ENCODE results near the gene NCKAP5. TPM values are rescaled to one million over a fixed set of nuclear protein-coding genes. Genes with fewer than 3 reads are reported as not detected.

The NCKAP5 gene
- total and polyA plus RNA-seq, 7 donors: 0.03 to 1.2 (median 0.22) TPM

GRCh38 chr2:132979339-132980093, 588.7 kb downstream of the NCKAP5 start:
- H3K27me3 ChIP-seq (ENCODE audit: insufficient read depth in 3 of 3, low read length in 2 of 3): no peaks in the 10 kb centered on the region
- 79 to 88% (median 82%) methylated on average over 5 of the region's 5 CpGs for WGBS, 3 donors
- DNase-seq: no peak
- intact Hi-C loops (cut with DNase I): no loop called here
- no peak for TF ChIP-seq CTCF (IDR thresholded peaks at IDR 0.05)
- H3K4me1 ChIP-seq: no peaks in the 10 kb centered on the region
- H3K4me3 ChIP-seq: no peak overlapping the region
- H3K9me3 ChIP-seq: no peaks in the 10 kb centered on the region
- H3K27ac ChIP-seq: no peak overlapping the region
- no peaks in the 10 kb centered on the region for H3K36me3 ChIP-seq (ENCODE audit: insufficient read depth in 1 of 2, low read depth in 1 of 2)
- no peak for ATAC-seq

GRCh38 chr2:132978840-132979239, 589.4 kb downstream of the NCKAP5 start:
- no peak for ATAC-seq
- no peak overlapping the region for H3K27ac ChIP-seq
- no peaks in the 10 kb centered on the region for H3K36me3 ChIP-seq (ENCODE audit: insufficient read depth in 1 of 2, low read depth in 1 of 2)
- no peaks in the 10 kb centered on the region for H3K4me1 ChIP-seq
- H3K27me3 ChIP-seq (ENCODE audit: insufficient read depth in 3 of 3, low read length in 2 of 3): no peaks in the 10 kb centered on the region
- WGBS, 3 donors: 73 to 93% (median 78%) methylated on average over 6 of the region's 6 CpGs
- no peak overlapping the region for H3K4me3 ChIP-seq
- no peaks in the 10 kb centered on the region for H3K9me3 ChIP-seq
- no peak for TF ChIP-seq CTCF (IDR thresholded peaks at IDR 0.05)
- intact Hi-C loops (cut with DNase I): no loop called here
- DNase-seq: no peak

- H3K9me3 ChIP-seq: no peaks in the 10 kb centered on the region
- H3K27ac ChIP-seq: no peak overlapping the region
- H3K27me3 ChIP-seq (ENCODE audit: insufficient read depth in 3 of 3, low read length in 2 of 3): no peaks in the 10 kb centered on the region
- no peaks in the 10 kb centered on the region for H3K36me3 ChIP-seq (ENCODE audit: insufficient read depth in 1 of 2, low read depth in 1 of 2)
- no peaks in the 10 kb centered on the region for H3K4me1 ChIP-seq
- intact Hi-C loops (cut with DNase I): no loop called here
- no peak overlapping the region for H3K4me3 ChIP-seq
- WGBS, 3 donors: 49 to 71% (median 53%) methylated on average over 4 of the region's 4 CpGs
- no peak for ATAC-seq
- TF ChIP-seq CTCF (IDR thresholded peaks at IDR 0.05): no peak
- no peak for DNase-seq
Measured at GRCh38 chr2:132977812-132978529, 590.3 kb downstream of the NCKAP5 start.

GRCh38 chr2:132975193-132976105, 592.8 kb downstream of the NCKAP5 start:
- TF ChIP-seq CTCF (IDR thresholded peaks at IDR 0.05): no peak
- intact Hi-C loops (cut with DNase I): no loop called here
- Histone ChIP-seq H3K27me3 (ENCODE audit: insufficient read depth in 3 of 3, low read length in 2 of 3) (no peaks in the 10 kb centered on the region), H3K4me1 (no peaks in the 10 kb centered on the region), H3K4me3 (no peak overlapping the region), H3K27ac (no peak overlapping the region), H3K9me3 (no peaks in the 10 kb centered on the region), H3K36me3 (ENCODE audit: insufficient read depth in 1 of 2, low read depth in 1 of 2) (no peaks in the 10 kb centered on the region)
- no peak for DNase-seq
- no peak for ATAC-seq
- WGBS, 3 donors: 75 to 83% (median 76%) methylated on average over 5 of the region's 5 CpGs
